ENCODE data around the gene ANKS1B. TPM values are rescaled to one million over a fixed set of nuclear protein-coding genes. Genes with fewer than 3 reads are reported as not detected.

ANKS1B gene
- total RNA-seq, 1 donor from 2014 or later = 5.6 TPM

DNA sequence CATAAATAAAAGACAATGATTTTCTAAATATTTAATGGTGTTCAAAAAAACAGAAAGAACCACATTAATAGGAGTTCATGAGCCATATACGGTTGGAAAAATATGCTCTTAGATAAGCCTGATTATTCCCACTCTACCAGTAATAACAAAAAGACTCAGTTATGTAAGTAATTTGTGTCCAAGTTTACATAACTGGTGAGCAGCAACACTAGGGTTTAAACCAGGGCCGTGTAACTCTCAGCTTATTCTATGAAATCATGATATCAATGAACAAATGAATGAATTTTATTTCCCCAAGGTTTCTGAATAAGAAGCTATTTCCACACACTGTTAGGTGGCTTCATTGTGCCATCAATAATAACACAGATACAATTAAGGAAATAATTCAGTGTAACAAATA lies 238.8 kb downstream of the ANKS1B start:
- H3K9me3 Mint-ChIP-seq = no peaks in the 10 kb centered on the region
- H3K27ac Mint-ChIP-seq (ENCODE audit: unreplicated experiment) = no peak overlapping the region
- no peak overlapping the region for H3K4me3 Mint-ChIP-seq
- TF ChIP-seq, protein P1, sequence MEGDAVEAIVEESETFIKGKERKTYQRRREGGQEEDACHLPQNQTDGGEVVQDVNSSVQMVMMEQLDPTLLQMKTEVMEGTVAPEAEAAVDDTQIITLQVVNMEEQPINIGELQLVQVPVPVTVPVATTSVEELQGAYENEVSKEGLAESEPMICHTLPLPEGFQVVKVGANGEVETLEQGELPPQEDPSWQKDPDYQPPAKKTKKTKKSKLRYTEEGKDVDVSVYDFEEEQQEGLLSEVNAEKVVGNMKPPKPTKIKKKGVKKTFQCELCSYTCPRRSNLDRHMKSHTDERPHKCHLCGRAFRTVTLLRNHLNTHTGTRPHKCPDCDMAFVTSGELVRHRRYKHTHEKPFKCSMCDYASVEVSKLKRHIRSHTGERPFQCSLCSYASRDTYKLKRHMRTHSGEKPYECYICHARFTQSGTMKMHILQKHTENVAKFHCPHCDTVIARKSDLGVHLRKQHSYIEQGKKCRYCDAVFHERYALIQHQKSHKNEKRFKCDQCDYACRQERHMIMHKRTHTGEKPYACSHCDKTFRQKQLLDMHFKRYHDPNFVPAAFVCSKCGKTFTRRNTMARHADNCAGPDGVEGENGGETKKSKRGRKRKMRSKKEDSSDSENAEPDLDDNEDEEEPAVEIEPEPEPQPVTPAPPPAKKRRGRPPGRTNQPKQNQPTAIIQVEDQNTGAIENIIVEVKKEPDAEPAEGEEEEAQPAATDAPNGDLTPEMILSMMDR (conservative IDR thresholded peaks at IDR 0.05) = no peak
- H3K36me3 Mint-ChIP-seq (ENCODE audit: low read depth) = no peaks in the 10 kb centered on the region
- DNase-seq (ENCODE audit: low read depth, low spot score) = no peak
- no peaks in the 10 kb centered on the region for H3K27me3 Mint-ChIP-seq (ENCODE audit: low read depth)
- H3K4me1 Mint-ChIP-seq = no peaks in the 10 kb centered on the region

GRCh38 chr12:99745121-99745520 lies 239.6 kb downstream of the ANKS1B start:
- Mint-ChIP-seq H3K9me3 (no peaks in the 10 kb centered on the region), H3K4me1 (no peaks in the 10 kb centered on the region), H3K27ac (ENCODE audit: unreplicated experiment) (no peak overlapping the region), H3K36me3 (ENCODE audit: low read depth) (no peaks in the 10 kb centered on the region), H3K4me3 (no peak overlapping the region), H3K27me3 (ENCODE audit: low read depth) (no peaks in the 10 kb centered on the region)
- DNase-seq (ENCODE audit: low read depth, low spot score) = no peak
- TF ChIP-seq, protein P1 (conservative IDR thresholded peaks at IDR 0.05) = no peak

- H3K4me3 Mint-ChIP-seq = no peak overlapping the region
- TF ChIP-seq, protein P1 (conservative IDR thresholded peaks at IDR 0.05) = no peak
- no peak overlapping the region for H3K27ac Mint-ChIP-seq (ENCODE audit: unreplicated experiment)
Measured at GRCh38 chr12:99736760-99737269, 247.9 kb downstream of the ANKS1B start.

DNA sequence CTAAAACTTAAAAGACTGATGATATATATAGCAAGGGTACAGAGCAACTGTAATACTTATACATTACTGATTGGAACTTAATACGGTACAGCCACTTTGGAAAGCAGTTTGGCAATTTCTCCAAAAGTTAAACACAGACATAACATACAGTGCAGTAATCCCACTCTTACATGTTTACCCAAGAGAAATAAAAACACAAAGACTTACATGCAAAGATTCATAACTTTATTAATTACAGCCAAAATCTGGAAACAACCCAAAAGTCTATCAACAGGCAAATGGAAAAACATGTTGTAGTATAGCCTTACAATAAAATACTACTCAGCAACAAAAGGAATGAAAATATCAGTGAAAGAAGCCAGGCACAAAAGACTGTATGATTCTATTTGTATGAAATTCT lies 252.6 kb downstream of the ANKS1B start:
- H3K4me1 Mint-ChIP-seq = no peaks in the 10 kb centered on the region
- no peak overlapping the region for H3K4me3 Mint-ChIP-seq
- no peak overlapping the region for H3K27ac Mint-ChIP-seq (ENCODE audit: unreplicated experiment)
- H3K27me3 Mint-ChIP-seq (ENCODE audit: low read depth) = no peaks in the 10 kb centered on the region
- H3K9me3 Mint-ChIP-seq = peaks cover 5% of the 10 kb centered on the region
- H3K36me3 Mint-ChIP-seq (ENCODE audit: low read depth) = no peaks in the 10 kb centered on the region
- TF ChIP-seq, protein P1 (conservative IDR thresholded peaks at IDR 0.05) = no peak
- no peak for DNase-seq (ENCODE audit: low read depth, low spot score)

More at GRCh38 chr12:99736760-99737269, 247.9 kb downstream of the ANKS1B start:
- H3K27me3 Mint-ChIP-seq (ENCODE audit: low read depth) = no peaks in the 10 kb centered on the region
- no peak for DNase-seq (ENCODE audit: low read depth, low spot score)
- H3K4me1 Mint-ChIP-seq = no peaks in the 10 kb centered on the region
- H3K36me3 Mint-ChIP-seq (ENCODE audit: low read depth) = no peaks in the 10 kb centered on the region
- no peaks in the 10 kb centered on the region for H3K9me3 Mint-ChIP-seq

- Mint-ChIP-seq H3K27me3 (ENCODE audit: low read depth) (no peaks in the 10 kb centered on the region), H3K9me3 (peaks cover 5% of the 10 kb centered on the region), H3K27ac (ENCODE audit: unreplicated experiment) (no peak overlapping the region), H3K36me3 (ENCODE audit: low read depth) (no peaks in the 10 kb centered on the region), H3K4me1 (no peaks in the 10 kb centered on the region), H3K4me3 (no peak overlapping the region)
- TF ChIP-seq, protein P1 (conservative IDR thresholded peaks at IDR 0.05) = no peak
- DNase-seq (ENCODE audit: low read depth, low spot score) = no peak
Measured at GRCh38 chr12:99722690-99723486, 261.8 kb downstream of the ANKS1B start.
